Transverse colon (tissue), 4 donors: Measurements from ENCODE around the gene PTPRG. TPM values are rescaled to one million over a fixed set of nuclear protein-coding genes. Genes with fewer than 3 reads are reported as not detected.
A peak's percentile ranks its signal among the peaks of the same experiment; 100 is the strongest.
"Not testable (repeated sequence)": the region's sequence is repeated elsewhere in the genome, so short reads cannot be mapped to it uniquely, and the experiment has no call there.

ENCODE experiments used
- DNase-seq: peaks from one replicate; pipeline ENCODE4 v3.0.0-alpha.2; 2019
- H3K27ac ChIP-seq, 4 donors: fragments of 200-600 bp; sonication (generic); 2 replicates each; pipeline ENCODE4 v1.5.1; 2016 to 2018; ENCODE audit warnings: inconsistent platforms in 4 of 4
- H3K27me3 ChIP-seq: fragments of 200-600 bp; sonication (generic); 2 replicates; pipeline ENCODE4 v1.5.1; 2017; ENCODE audit warnings: inconsistent platforms
- H3K36me3 ChIP-seq, 4 donors: fragments of 200-600 bp; sonication (generic); 2 replicates each; pipeline ENCODE4 v1.5.1; 2017 to 2019; ENCODE audit warnings: inconsistent platforms in 4 of 4
- H3K4me1 ChIP-seq, 4 donors: fragments of 200-600 bp; sonication (generic); 2 replicates each; pipeline ENCODE4 v1.5.1; 2017 to 2020; ENCODE audit warnings: inconsistent platforms in 4 of 4
- H3K4me3 ChIP-seq, 4 donors: fragments of 200-600 bp; sonication (generic); 1 replicate in 1 of 4; 2 replicates in 3 of 4; pipeline versions ENCODE4 v1.5.1 to v1.6.1; 2017 to 2019; ENCODE audit warnings: inconsistent platforms in 4 of 4
- H3K9me3 ChIP-seq, 2 donors: fragments of 200-600 bp; sonication (generic); 2 replicates each; pipeline ENCODE4 v1.5.1; 2017 to 2019; ENCODE audit warnings: inconsistent platforms in 2 of 2
- EP300 ChIP-seq: sonication (generic); formaldehyde crosslinking; IDR thresholded peaks from one replicate; pipeline ENCODE4 v1.6.1; 2017; ENCODE audit warnings: antibody characterized with exemption, low read depth
- POLR2A ChIP-seq: fragments of 450-650 bp; IDR thresholded peaks from one replicate; pipeline ENCODE4 v1.6.1; 2016; ENCODE audit warnings: antibody characterized with exemption, mild to moderate bottlenecking, moderate library complexity
- POLR2AphosphoS5 ChIP-seq, 3 donors: sonication (generic); formaldehyde crosslinking; IDR thresholded peaks; one replicate each; pipeline ENCODE4 v1.6.1; 2016; ENCODE audit warnings: antibody characterized with exemption in 3 of 3
- WGBS, 2 donors: methylation state at CpG; one replicate each; pipeline ENCODE4 v1.1.5; 2018; ENCODE audit warnings: low coverage in 1 of 2; 5-methylcytosine and 5-hydroxymethylcytosine counted together
- in situ Hi-C, 4 donors: fragments of 200-750 bp; cut with MboI; loops; one replicate each; pipeline versions ENCODE4 v1.15.0 to v1.15.1; 2017; ENCODE audit warnings: low sequenced_read_pairs in 3 of 4, low pct_ligation_motif_present in 1 of 4, low pct_unique_long_range_greater_than_20kb in 1 of 4
- intact Hi-C: fragments of 100-400 bp; cut with DNase I; formaldehyde crosslinking; loops from one replicate; pipeline ENCODE4 v1.15.1; 2023; ENCODE audit warnings: low total_unique reads
- total RNA-seq, 4 donors: library from RNA; depleted of rRNA; stranded (reverse); fragments of >200 nt; gene quantifications; one replicate each; pipeline ENCODE4 v1.1.0, GENCODE V29; 2016
- TF ChIP-seq, protein P1 (sequence below), 5 experiments: fragments of 200-600 bp in 3 of 5; fragments of 450-650 bp in 2 of 5; sonication (generic) in 3 of 5; IDR thresholded peaks; 1 replicate in 2 of 5; 2 replicates in 3 of 5; pipeline ENCODE4 v1.5.1; 2016 to 2017; ENCODE audit warnings: antibody characterized with exemption in 5 of 5, inconsistent platforms in 3 of 5, mild to moderate bottlenecking in 2 of 5, moderate library complexity in 1 of 5

PTPRG gene
- total RNA-seq, 4 donors from 2014 or later = 29.2 to 83.4 (median 41.6) TPM

DNA sequence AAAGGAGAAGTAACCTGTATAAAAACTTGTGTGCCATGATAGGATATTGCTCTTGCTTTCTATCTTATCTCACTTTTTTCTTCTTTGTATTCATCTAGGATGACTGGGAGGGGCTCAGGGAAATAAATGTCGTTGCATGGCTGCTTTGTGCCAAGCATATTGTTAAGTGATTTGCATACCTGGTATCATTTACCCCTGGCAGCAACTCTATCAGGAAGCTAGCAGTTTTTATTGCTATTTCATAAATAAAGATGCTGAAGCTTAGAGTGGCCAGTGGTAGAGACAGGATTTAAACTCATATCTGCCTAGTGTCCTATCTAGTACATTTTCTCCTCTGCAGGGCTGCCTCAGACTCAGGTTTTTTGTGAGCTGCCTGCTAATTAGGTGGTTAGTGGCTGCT, 253.3 kb downstream of the PTPRG start:
- 13 to 33% methylated on average over 1 of the region's 1 CpG for WGBS, 2 donors
- no peak overlapping the region for H3K4me3 ChIP-seq
- H3K27ac ChIP-seq = peak overlapping the region; percentile 37 to 65 (median 60)
- TF ChIP-seq, protein P1, sequence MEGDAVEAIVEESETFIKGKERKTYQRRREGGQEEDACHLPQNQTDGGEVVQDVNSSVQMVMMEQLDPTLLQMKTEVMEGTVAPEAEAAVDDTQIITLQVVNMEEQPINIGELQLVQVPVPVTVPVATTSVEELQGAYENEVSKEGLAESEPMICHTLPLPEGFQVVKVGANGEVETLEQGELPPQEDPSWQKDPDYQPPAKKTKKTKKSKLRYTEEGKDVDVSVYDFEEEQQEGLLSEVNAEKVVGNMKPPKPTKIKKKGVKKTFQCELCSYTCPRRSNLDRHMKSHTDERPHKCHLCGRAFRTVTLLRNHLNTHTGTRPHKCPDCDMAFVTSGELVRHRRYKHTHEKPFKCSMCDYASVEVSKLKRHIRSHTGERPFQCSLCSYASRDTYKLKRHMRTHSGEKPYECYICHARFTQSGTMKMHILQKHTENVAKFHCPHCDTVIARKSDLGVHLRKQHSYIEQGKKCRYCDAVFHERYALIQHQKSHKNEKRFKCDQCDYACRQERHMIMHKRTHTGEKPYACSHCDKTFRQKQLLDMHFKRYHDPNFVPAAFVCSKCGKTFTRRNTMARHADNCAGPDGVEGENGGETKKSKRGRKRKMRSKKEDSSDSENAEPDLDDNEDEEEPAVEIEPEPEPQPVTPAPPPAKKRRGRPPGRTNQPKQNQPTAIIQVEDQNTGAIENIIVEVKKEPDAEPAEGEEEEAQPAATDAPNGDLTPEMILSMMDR (IDR thresholded peaks at IDR 0.05) = no peak
- TF ChIP-seq EP300 = no peak
- H3K36me3 ChIP-seq = no peaks in the 10 kb centered on the region
- in situ Hi-C loops (no loop called here), intact Hi-C loops (no loop called here)
- DNase-seq = peak; percentile 47
- H3K9me3 ChIP-seq = no peaks in the 10 kb centered on the region
- peaks cover 8 to 41% (median 15%) of the 10 kb centered on the region in 4 donors for H3K4me1 ChIP-seq
- H3K27me3 ChIP-seq = no peaks in the 10 kb centered on the region

GRCh38 chr3:61816304-61816703, 254.9 kb downstream of the PTPRG start:
- H3K27ac ChIP-seq, intact Hi-C loops, DNase-seq, H3K9me3 ChIP-seq, H3K36me3 ChIP-seq, H3K4me3 ChIP-seq, in situ Hi-C loops, H3K27me3 ChIP-seq: not testable (repeated sequence)
- H3K4me1 ChIP-seq = peaks cover 0 to 25% (median 4%) of the 10 kb centered on the region in 4 donors
- 77 to 93% methylated on average over 3 to 5 of the region's 5 CpGs for WGBS, 2 donors

- in situ Hi-C loops = no loop called here
- TF ChIP-seq, protein P1 (IDR thresholded peaks at IDR 0.05) = no peak
- TF ChIP-seq POLR2A (no peak), POLR2AphosphoS5 (IDR thresholded peaks at IDR 0.05) (no peak), EP300 (no peak)
- whole genome bisulfite sequencing, 2 donors = 87 to 88% methylated on average over 3 of the region's 3 CpGs
- Histone ChIP-seq H3K27ac (no peak overlapping the region), H3K4me3 (no peak overlapping the region), H3K9me3 (no peaks in the 10 kb centered on the region), H3K27me3 (no peaks in the 10 kb centered on the region), H3K36me3 (no peaks in the 10 kb centered on the region), H3K4me1 (peaks cover 0 to 20% (median 8%) of the 10 kb centered on the region in 4 donors)
- intact Hi-C loops = no loop called here
- DNase-seq = no peak
These were observed 258.5 kb downstream of the PTPRG start for GRCh38 chr3:61819861-61820260.

GRCh38 chr3:61820306-61820992, 259.1 kb downstream of the PTPRG start:
- no peaks in the 10 kb centered on the region for H3K9me3 ChIP-seq
- DNase-seq = no peak
- 83 to 91% methylated on average over 3 to 6 of the region's 6 CpGs for WGBS, 2 donors
- TF ChIP-seq POLR2A = no peak
- no peak for TF ChIP-seq POLR2AphosphoS5 (IDR thresholded peaks at IDR 0.05)
- TF ChIP-seq, protein P1 (IDR thresholded peaks at IDR 0.05) = no peak
- TF ChIP-seq EP300 = no peak
- in situ Hi-C loops = no loop called here
- no peak overlapping the region for H3K27ac ChIP-seq
- no peaks in the 10 kb centered on the region for H3K27me3 ChIP-seq
- peaks cover 0 to 20% (median 6%) of the 10 kb centered on the region in 4 donors for H3K4me1 ChIP-seq
- H3K36me3 ChIP-seq = no peaks in the 10 kb centered on the region
- H3K4me3 ChIP-seq = no peak overlapping the region
- intact Hi-C loops = no loop called here

DNA sequence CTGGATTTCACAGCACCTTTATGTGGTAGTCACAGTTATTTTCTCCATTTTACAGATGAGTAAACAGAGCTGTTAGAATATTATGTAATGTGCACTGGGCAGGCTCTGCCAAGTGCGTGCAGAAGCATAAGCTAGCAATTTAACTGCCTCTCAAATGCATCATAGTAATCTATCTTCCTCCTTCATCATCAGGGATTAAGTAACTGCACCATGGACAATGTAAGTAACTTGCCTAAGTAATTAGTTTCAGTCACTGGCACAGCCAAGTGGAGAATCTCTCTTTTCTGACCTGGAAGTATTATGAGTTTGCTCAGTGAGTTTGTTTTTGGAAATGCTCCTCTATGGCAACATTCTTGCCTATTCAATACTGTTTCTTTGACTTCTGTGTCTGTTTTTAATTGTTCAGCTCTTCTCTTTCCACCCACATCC, 260.5 kb downstream of the PTPRG start:
- Histone ChIP-seq H3K36me3 (no peaks in the 10 kb centered on the region), H3K4me3 (no peak overlapping the region), H3K27ac (peak overlapping the region in 1 of 4 donors; percentile 40), H3K27me3 (no peaks in the 10 kb centered on the region), H3K9me3 (no peaks in the 10 kb centered on the region), H3K4me1 (peaks cover 0 to 20% (median 6%) of the 10 kb centered on the region in 4 donors)
- intact Hi-C loops (no loop called here), in situ Hi-C loops (no loop called here)
- no peak for TF ChIP-seq EP300
- TF ChIP-seq POLR2AphosphoS5 (IDR thresholded peaks at IDR 0.05) = peak in 2 of 3 donors; percentile 29 to 49
- 56 to 57% methylated on average over 1 of the region's 1 CpG for WGBS, 2 donors
- no peak for DNase-seq
